Smooth muscle cell (in vitro differentiated cells): ENCODE results near the gene EMD. TPM values are rescaled to one million over a fixed set of nuclear protein-coding genes. Genes with fewer than 3 reads are reported as not detected.
A peak's percentile ranks its signal among the peaks of the same experiment; 100 is the strongest.

Experiments
- DNase-seq: peaks from one replicate; lab custom pipeline; 2025; ENCODE audit not compliant: unreplicated experiment; lab: John Stamatoyannopoulos, UW
- H2AFZ ChIP-seq: fragments of 200-600 bp; sonication (generic); 2 replicates; pipeline ENCODE4 v1.6.0; 2016; ENCODE audit warnings: antibody characterized with exemption, low read depth, mild to moderate bottlenecking
- H3F3A ChIP-seq: fragments of 200-600 bp; sonication (generic); 2 replicates; pipeline ENCODE4 v1.6.0; 2017; ENCODE audit warnings: antibody characterized with exemption, low read depth
- H3K27ac ChIP-seq: fragments of 200-600 bp; sonication (generic); 2 replicates; pipeline ENCODE4 v1.5.1; 2016; ENCODE audit warnings: low read depth, mild to moderate bottlenecking
- H3K27me3 ChIP-seq: fragments of 200-600 bp; sonication (generic); 2 replicates; pipeline ENCODE4 v1.6.1; 2016; ENCODE audit warnings: low read depth, mild to moderate bottlenecking
- H3K36me3 ChIP-seq: fragments of 200-600 bp; sonication (generic); 2 replicates; pipeline ENCODE4 v1.5.1; 2016; ENCODE audit warnings: low read depth
- H3K4me1 ChIP-seq: fragments of 200-600 bp; sonication (generic); 2 replicates; pipeline ENCODE4 v1.5.1; 2016; ENCODE audit warnings: low read depth
- H3K4me2 ChIP-seq: fragments of 200-600 bp; sonication (generic); 2 replicates; pipeline ENCODE4 v1.6.0; 2016; ENCODE audit warnings: mild to moderate bottlenecking
- H3K4me3 ChIP-seq: fragments of 200-600 bp; sonication (generic); 2 replicates; pipeline ENCODE4 v1.5.1; 2016; ENCODE audit warnings: mild to moderate bottlenecking
- H3K79me2 ChIP-seq: fragments of 200-600 bp; sonication (generic); 2 replicates; pipeline ENCODE4 v1.6.0; 2016; ENCODE audit warnings: low read depth, mild to moderate bottlenecking
- H3K9ac ChIP-seq: fragments of 200-600 bp; sonication (generic); 2 replicates; pipeline ENCODE4 v1.6.0; 2016; ENCODE audit warnings: low read depth
- H3K9me3 ChIP-seq: fragments of 200-600 bp; sonication (generic); replicated peaks from 2 replicates; pipeline ENCODE4 v1.5.1; 2016; ENCODE audit warnings: low read depth
- H4K20me1 ChIP-seq: fragments of 200-600 bp; sonication (generic); 2 replicates; pipeline ENCODE4 v1.6.0; 2016; ENCODE audit warnings: low read depth
- CTCF ChIP-seq: fragments of 200-600 bp; sonication (generic); IDR thresholded peaks from 2 replicates; pipeline ENCODE4 v1.5.1; 2017; ENCODE audit warnings: borderline replicate concordance, mild to moderate bottlenecking, antibody characterized with exemption; ENCODE audit not compliant: insufficient read depth, poor library complexity, severe bottlenecking
- WGBS: methylation state at CpG from one replicate; pipeline ENCODE4 v1.1.7; 2016; ENCODE audit warnings: low lambda C conversion rate; 5-methylcytosine and 5-hydroxymethylcytosine counted together
- polyA plus RNA-seq: library from polyadenylated mRNA; unstranded; fragments of >200 nt; fragmentation: Nextera tagmentation; extraction: Ambion mirVana; gene quantifications from 2 replicates; pipeline ENCODE4 v1.2.1, GENCODE V29; 2016
- total RNA-seq: library from RNA; depleted of rRNA; stranded (reverse); fragments of >200 nt; gene quantifications from 2 replicates; pipeline ENCODE4 v1.2.3, GENCODE V29; 2014

The EMD gene
- total and polyA plus RNA-seq, 2 experiments from 2014 or later = 61.4 to 63.9 TPM

DNA sequence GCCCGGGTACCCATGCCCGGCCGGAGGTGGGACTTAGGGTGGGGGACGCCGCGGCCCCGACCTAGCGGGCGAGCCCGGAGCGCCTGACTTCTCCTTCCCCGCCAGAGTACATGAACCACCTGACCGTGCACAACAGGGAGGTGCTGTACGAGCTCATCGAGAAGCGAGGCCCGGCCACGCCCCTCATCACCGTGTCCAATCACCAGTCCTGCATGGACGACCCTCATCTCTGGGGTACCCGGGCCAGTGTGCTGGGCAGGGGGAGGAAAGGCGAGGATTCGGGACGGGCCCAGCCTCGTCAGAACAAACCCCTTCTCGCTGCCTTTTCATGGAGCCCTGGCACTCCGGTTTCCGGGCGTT lies 32.9 kb downstream of the EMD start:
- peaks cover 11% of the 10 kb centered on the region for H3K79me2 ChIP-seq
- H3K4me1 ChIP-seq = no peaks in the 10 kb centered on the region
- H3K4me2 ChIP-seq = peak overlapping the region; percentile 85
- no peak overlapping the region for H3K9ac ChIP-seq
- H2AFZ ChIP-seq = peak overlapping the region; percentile 37
- no peak for TF ChIP-seq CTCF
- H3K36me3 ChIP-seq = no peaks in the 10 kb centered on the region
- H3K9me3 ChIP-seq = no peaks in the 10 kb centered on the region
- WGBS = 58% methylated on average over 29 of the region's 29 CpGs
- no peaks in the 10 kb centered on the region for H3F3A ChIP-seq
- H3K4me3 ChIP-seq = peak overlapping the region; percentile 62
- H3K27me3 ChIP-seq = no peaks in the 10 kb centered on the region
- H3K27ac ChIP-seq = peak overlapping the region; percentile 24
- no peak for DNase-seq
- H4K20me1 ChIP-seq = no peaks in the 10 kb centered on the region

GRCh38 chrX:154412468-154412867 lies 33.4 kb downstream of the EMD start:
- H3K4me1 ChIP-seq = no peaks in the 10 kb centered on the region
- TF ChIP-seq CTCF = no peak
- DNase-seq = no peak
- H3K79me2 ChIP-seq = peaks cover 11% of the 10 kb centered on the region
- H3F3A ChIP-seq = no peaks in the 10 kb centered on the region
- no peak overlapping the region for H3K4me3 ChIP-seq
- no peak overlapping the region for H3K9ac ChIP-seq
- no peaks in the 10 kb centered on the region for H3K9me3 ChIP-seq
- no peak overlapping the region for H2AFZ ChIP-seq
- H4K20me1 ChIP-seq = no peaks in the 10 kb centered on the region
- H3K27me3 ChIP-seq = no peaks in the 10 kb centered on the region
- H3K4me2 ChIP-seq = peak overlapping the region; percentile 85
- H3K27ac ChIP-seq = no peak overlapping the region
- no peaks in the 10 kb centered on the region for H3K36me3 ChIP-seq
- 74% methylated on average over 4 of the region's 4 CpGs for WGBS

DNA sequence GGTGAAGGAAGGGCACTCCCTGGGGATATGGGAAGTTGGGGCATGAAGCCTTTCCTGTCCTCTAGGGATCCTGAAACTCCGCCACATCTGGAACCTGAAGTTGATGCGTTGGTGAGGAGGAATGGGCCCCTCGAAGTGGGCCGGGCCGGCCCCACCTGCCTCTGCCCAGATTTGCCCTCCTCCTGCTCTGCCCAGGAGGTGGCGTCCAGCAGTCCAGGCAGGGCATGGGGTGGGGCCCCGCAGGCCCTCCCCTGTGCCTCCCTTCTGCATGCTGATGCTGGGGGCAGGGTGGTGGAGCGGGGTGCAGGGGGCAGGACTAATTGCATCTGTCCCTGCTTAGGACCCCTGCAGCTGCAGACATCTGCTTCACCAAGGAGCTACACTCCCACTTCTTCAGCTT lies 34.0 kb downstream of the EMD start:
- Histone ChIP-seq H3K79me2 (peaks cover 5% of the 10 kb centered on the region), H4K20me1 (no peaks in the 10 kb centered on the region), H3K36me3 (no peaks in the 10 kb centered on the region), H3K9ac (no peak overlapping the region), H3K27ac (no peak overlapping the region), H3K4me2 (no peak overlapping the region), H2AFZ (no peak overlapping the region), H3F3A (no peaks in the 10 kb centered on the region), H3K4me1 (no peaks in the 10 kb centered on the region), H3K4me3 (no peak overlapping the region), H3K27me3 (no peaks in the 10 kb centered on the region), H3K9me3 (no peaks in the 10 kb centered on the region)
- WGBS = 76% methylated on average over 6 of the region's 8 CpGs
- TF ChIP-seq CTCF = no peak
- DNase-seq = no peak

DNA sequence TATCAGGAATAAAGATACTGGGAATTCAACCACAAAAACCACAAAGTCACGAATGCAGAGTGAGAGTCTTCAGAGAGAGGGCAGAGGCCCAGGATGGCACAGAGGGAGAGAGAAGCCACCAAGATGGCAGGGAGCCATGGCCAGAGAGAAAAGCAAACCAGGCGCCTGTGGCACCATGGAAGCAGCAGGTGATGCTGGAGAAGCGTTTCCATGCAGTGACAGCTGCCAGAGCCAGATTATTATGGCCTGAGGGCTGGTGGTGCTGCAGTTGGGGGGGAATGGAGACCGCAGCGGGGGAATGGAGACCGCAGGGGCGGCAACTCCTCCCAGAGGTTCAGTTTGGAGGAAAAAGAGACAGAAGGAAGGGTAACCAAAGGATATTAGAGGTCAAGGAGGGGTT lies 38.1 kb downstream of the EMD start:
- Histone ChIP-seq H3K79me2 (no peaks in the 10 kb centered on the region), H3K4me1 (no peaks in the 10 kb centered on the region), H2AFZ (no peak overlapping the region), H3K27me3 (no peaks in the 10 kb centered on the region), H4K20me1 (no peaks in the 10 kb centered on the region), H3K4me2 (no peak overlapping the region), H3K36me3 (no peaks in the 10 kb centered on the region), H3K9me3 (no peaks in the 10 kb centered on the region), H3K9ac (no peak overlapping the region), H3K27ac (no peak overlapping the region), H3K4me3 (no peak overlapping the region), H3F3A (no peaks in the 10 kb centered on the region)
- TF ChIP-seq CTCF = no peak
- WGBS = 66% methylated on average over 7 of the region's 7 CpGs
- DNase-seq = no peak
